Superior temporal gyrus (tissue), 1 donor: ENCODE results near the gene SLC30A1.
A peak's percentile ranks its signal among the peaks of the same experiment; 100 is the strongest.
"Not testable (repeated sequence)": the region's sequence is repeated elsewhere in the genome, so short reads cannot be mapped to it uniquely, and the experiment has no call there.

Experiments used
- DNase-seq: peaks from one replicate; pipeline ENCODE4 v3.0.0-alpha.2; 2016; ENCODE audit errors: extremely low spot score

The SLC30A1 gene

DNA sequence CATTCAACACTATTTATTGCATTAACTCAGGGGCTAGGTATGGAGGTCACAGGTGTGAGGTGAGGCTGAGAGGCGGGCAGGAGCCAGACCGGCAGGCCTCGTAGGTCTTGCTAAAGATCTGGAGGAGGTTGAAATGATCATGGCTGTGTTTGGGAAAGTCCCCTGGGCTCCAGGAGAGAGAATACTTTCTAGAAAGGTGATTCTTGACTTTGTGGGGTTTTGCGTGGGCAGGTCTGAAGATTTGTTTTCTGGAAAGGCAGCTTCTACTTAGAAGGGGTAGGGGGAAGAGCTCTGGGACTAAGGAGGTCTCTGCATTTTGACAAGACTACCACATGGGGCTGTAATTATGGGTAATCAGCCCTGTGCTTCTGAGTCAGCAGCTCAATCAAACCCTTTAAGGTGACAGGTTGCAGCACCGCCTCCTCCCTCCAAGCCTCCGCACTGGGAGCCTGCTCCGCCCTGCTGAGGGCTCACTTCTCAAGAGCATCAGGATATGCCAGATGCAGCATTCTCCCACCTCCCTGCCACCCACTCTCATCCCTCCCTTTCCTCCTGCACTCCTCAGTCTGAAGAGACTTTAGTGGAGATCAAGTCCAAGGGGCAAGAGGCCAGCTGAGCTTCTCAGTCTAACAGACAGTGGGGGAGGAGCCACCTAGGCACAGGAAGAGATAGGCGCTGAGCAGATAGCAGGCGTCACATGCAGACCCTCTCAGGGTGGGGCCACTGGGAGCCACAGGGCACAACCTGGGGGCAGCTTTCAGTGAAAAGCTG lies 30.5 kb downstream of the SLC30A1 start:
- DNase-seq: no peak

DNA sequence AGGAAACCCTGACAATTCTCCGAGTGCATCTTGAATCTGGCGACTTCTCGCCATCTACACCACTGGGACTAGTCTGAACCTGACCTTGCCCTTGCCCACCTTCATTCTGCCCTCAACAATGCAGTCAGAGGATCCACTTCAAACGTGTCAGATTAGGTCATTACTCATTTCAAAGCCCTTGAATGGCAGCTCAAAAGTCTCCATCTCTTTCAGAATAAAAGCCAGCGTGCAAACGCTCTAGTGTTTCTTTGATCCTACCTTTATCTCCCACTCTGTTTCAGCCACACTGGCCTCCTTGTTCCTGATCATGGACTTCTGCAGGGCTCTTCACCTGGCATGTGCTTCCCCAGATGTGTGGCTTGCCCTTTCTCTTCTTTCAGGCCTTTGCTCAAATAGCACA lies 31.3 kb downstream of the SLC30A1 start:
- no peak for DNase-seq

DNA sequence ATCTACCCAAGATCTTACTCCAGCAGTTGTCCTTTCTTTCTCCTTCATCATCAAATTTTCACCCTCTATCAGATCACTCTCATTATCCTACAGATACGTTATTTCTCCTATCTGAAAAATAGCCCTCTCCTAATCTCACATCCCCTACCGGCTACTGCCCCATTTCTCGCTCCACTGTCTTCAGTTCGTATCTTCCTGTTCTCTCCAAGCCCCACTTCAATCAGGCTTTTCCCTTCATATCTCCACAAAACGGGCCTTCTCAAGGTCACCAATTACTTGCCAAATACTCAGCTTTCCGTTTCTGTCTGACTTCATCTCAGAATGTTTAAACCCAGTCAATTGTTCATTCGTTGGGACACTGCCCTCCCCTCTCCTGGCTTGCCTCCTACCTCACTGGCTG lies 32.4 kb downstream of the SLC30A1 start:
- no peak for DNase-seq

DNA sequence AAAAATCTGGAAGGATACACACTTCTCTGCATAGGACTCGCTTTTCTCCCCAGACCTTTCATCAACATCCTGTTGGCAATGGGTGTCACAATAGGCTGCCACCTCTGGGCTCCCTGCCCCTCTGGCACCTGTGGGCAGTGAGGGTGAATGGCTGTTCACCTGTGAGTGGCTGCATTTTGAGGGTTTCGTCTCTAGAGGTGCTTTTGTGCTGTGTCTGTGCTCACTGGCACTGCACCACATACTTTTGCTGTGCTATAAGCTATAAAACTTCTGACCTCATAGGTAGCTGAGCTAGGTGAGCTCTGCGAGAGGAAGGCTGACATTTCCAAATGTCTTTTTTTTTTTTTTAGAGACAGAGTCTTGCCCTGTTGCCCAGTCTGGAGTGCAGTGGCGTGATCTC lies 35.9 kb downstream of the SLC30A1 start:
- no peak for DNase-seq

DNA sequence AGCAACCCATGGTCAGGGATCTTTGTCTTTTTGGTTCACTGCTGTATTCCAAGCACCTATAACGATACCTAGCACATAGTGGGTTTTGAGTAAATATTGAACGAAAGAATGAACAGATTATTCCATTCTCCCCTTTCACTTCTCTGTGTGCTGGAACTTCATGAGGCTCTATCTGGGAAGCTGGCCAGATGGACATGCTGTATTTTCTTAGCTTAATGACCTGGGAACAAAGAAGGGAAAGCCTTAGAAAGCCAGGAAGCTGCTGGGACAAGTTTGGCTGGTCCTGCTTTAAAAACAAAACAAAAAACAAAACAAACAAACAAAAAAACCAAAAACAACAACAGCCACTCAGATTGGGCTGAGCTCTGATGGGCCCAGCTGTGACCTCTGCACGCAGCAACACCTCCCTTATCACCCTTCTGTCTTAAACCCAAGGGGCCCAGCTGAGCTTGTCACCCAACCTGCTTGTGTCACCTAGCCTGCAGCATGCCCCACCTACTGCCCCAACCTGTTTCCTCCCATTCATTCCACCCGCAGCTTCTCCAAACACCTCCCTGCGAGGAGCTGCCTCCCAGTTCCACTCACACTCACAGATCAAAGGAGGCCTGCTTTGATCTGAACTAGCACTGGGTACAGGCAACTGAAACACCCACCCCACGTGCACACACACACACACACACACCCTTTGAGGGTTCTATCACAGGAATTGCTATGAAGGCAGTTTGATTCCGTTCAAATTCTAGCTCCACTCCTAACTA lies 37.1 kb downstream of the SLC30A1 start:
- no peak for DNase-seq

DNA sequence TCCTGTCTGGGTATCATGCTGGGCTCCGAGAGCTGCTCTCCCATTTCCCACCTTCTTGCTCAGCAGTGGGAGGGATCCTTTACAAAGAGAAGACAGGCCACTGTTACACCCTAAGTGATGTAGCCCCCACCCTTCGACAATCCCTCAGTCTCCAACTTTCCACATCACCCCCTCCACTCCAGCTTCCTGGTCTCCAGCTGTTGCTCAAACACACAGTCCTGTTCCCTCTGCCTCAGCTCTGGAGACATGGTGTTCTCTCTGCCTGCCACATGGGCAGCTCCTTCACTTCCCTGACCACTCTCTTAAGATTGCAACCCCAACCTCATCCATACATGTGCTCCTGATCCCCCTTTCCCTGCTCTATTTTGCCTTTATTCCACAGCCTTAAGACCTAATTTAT lies 37.7 kb downstream of the SLC30A1 start:
- no peak for DNase-seq

DNA sequence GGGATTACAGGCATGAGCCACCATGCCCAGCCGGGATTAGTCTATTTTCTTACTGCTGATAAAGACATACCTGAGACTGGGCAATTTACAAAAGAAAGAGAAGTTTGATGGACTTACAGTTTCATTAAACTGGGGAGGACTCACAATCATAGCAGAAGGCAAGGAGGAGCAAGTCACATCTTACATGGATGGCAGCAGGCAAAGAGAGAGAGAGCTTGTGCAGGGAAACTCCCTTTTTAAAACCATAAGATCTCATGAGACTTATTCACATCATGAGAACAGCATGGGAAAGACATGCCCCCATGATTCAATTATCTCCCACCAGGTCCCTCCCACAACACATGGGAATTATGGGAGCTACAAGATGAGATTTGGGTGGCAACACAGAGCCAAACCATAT lies 38.1 kb downstream of the SLC30A1 start:
- not testable (repeated sequence) for DNase-seq

DNA sequence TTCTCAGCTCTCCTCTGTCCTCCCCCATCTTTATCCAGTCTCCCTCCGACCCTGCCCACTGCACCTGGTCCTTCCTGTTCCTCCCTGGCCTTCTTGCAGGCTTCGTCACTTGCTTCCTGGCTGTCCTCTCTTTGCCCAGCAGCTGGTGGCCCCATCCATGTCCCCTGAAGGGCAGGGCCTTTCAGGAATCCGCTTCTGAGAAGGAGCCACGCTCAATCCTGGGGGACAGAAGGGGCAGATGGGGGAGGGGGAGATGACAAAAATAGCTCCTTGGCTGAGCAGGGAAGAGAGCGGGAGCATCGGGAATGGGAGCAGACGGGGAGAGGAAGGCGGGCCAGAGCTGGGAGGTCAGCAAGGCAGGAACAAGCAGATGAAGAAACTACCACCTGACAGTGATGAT lies 40.7 kb downstream of the SLC30A1 start:
- no peak for DNase-seq

DNA sequence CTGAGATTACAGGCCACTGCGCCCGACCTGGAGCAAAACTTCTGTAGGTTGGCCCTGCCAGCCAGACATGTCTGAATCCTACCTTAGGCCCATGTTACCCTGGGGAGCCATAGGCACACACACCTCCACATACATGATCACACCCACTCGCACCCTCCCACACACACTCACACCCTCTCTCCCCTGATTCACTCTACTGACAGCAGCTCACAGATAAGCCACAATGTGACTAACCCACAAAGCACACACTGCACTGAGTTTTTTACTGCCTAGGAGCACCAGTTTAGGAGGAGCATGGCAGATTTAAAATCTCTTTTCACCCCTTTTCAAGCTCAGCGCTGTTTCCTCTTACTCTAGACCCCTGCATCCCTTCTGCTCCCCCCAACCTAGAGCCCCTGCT lies 41.7 kb downstream of the SLC30A1 start:
- DNase-seq: no peak

DNA sequence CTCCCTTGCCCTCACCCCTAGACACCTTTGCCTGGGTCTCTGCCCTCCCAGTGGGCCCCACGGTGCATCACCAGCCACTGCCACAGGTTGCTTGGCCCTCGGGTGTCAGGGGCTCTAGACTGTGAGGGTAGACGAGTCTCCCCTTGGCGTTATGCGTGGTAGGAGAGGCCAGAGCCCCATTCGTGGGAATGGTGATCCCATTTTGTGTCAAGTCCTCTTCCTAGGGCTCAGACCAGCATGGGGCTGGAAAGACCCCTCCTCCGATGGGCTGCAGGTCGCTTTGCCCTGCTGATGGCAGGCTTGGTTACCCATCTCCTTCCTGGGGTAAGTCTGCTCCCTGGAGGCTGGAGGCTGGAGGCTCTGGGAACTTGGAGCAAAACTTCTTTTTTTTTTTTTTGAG lies 42.4 kb downstream of the SLC30A1 start:
- DNase-seq: no peak

DNA sequence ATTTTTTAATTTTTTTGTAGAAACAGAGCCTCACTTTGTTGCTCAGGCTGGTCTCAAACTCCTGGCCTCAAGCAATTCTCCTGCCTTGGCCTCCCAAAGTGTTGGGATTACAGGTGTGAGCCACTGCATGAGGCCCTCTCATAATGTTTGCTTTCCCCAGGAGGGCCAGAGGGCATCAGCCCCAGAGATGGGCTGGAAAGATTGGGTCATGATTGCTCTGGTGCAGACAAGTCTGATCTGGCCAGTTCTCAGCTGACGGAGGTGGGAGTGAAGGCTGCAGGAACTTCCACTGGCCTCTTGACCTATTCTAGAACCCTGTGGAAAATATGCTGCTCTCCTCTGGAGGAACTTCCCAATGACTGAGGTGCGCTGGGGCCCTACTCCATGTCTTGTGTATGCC lies 43.6 kb downstream of the SLC30A1 start:
- DNase-seq: no peak

DNA sequence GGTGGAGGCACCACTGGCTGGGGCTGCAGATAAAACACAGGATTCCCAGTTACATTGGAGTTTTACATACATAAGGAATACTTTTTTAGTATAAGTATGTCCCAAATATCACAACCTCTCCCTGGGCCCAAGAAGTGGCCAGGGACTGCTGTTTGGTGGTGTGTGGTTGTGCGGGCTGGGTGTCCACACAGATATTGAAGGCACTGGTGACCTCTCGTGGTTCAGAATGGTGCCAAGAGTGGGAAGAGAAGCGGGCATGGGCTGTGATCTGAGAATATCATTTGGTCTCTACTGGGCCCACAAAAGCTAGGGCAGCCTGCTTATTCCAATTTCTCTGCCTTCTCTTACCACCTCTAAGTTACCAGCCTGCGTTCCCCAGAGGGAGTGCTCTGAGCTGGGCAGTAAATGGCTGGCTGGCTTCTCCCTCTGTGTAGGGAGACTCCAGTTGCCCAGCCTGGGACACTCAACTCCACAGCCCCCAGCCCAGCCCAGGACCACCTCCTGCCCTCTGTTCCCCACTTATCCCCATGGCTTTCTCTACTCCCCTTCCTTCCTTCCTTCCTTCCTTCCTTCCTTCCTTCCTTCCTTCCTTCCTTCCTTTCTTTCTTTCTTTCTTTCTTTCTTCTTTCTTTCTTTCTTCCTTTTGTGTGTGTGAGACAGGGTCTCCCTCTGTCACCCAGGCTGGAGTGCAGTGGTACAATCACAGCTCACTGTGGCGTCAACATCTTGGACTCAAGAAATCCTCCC lies 44.2 kb downstream of the SLC30A1 start:
- DNase-seq: no peak

DNA sequence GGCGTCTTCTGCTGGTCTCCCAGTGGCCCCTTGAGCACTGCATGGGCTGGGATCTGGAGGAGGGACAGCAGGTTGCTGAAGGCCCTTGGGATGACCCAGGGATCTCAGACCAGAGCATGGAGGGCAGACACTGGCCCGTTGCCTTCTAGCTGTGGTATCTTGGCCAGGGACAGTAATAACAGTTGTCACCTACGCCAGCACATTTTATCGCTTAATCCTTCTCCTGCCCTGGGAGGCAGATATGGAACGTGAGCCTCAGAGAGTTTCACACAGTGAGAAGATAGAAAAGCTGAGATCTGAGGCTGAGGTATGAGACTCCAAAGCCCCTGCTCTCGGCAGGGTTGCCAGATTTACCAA lies 46.9 kb downstream of the SLC30A1 start:
- DNase-seq: no peak

DNA sequence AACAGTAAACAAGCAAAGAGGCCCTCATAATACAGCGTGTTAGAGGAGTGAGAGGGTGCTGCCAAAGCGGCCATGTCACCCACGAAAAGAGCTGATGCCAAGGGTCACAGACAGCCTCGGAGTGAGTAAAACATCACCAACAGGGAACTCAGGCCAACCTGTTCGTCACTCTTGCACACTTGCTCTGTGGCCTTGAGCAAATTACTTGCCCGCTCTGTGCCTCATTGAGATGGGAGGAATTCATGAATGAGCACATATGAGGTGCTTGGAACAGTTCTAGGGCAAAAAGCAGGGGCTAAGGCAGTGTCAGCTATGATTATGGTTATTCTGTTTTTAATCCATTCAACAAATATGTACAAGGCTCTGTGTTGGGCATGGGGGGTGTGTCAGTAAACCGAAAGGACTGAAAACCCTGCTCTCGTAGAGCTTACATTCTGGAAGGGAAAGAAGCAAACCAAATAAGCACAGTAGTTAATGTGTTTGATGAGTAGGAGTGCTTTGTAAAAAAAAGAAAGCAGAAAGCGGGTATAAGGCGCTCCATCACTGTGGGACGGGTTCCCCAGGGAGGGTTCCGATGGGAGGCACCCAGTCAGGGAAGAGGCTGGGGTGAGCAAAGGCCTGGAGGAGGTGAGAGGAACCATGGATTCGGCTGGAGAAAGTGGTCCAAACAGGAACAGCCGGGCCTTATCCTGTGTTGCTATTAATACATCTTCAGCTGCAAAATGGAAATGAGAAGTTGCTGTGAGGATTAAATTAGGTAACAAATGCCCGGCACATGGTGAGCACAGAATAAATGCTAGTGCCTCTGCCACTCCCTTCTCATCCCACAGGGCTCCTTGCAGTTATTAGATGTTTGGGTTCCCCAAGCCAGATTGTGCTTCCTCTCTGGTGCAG lies 47.5 kb downstream of the SLC30A1 start:
- DNase-seq: peak; percentile 37

DNA sequence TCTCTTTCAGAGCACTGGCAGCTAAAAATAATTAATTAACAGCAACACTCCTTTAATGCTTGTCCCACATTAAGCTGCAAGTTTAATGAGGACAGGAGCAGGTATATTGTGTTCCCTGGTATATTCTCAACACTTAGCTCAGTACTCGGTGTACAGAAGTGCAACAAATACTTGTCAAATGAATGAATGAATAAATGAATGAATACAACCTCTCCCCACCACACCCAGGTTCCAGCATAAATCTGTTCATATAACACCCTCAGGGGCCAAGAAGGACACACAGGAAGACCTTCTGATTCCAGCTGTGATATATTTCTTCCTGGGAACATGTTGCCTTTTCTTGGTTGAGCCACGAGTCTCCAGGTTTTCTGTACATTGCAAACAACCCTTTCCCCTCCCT lies 48.9 kb downstream of the SLC30A1 start:
- no peak for DNase-seq

DNA sequence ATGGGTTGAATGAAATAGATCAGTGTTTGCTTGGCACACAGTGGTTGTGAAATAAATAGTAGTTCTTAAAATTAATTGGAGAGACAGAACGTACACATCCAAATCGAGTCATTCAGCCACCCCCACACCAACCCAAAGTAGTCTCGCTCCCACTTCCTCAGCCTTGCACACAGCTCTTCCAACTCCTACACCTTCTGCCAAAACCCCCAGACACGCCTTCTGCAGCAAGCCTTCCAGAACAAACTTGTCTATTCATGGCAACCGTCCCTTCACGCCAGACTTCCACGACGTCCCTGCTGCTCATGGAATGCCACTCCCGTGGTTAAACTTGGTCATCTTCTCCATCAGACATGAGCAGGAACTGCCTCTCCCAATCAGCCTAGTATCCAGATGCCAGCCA lies 49.5 kb downstream of the SLC30A1 start:
- peak; percentile 62 for DNase-seq

DNA sequence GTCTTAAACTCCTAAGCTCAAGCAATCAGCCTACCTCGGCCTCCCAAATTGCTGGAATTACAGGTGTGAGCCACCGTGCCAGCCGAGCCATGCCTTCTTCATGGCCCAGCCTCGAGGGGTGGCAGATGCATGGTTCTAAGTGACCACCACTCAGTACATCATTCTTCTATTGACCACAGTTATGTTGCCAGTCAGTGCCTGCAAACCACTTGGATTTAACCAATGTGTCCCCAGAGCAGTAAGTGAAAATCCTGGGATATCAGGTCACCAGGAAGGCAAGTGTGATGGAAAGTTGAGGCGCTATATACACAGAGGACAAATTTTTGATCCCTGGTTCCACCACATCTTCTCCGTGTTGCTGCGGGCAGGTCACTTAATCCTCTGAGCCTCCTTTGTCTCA lies 50.0 kb downstream of the SLC30A1 start:
- DNase-seq: no peak

DNA sequence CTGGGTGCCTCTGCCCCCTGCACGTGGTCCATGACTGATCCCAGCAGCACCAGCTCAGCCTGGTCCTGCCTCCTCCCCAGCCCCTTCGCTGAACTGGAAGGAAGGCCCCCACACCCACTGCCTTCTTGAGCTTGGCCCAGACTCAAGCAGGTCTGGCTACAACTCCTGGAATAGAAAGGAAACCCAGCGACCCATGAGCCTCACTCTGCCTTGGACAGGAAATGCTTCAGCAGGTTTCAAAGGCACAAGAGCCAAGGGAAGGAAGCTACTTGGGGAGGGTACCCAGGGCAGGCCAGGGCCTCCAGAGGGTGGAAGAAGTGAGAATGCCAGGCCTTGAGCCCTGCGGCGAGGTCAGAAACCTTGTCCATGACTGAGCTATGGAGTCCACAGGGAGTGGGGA lies 51.1 kb downstream of the SLC30A1 start:
- DNase-seq: no peak

DNA sequence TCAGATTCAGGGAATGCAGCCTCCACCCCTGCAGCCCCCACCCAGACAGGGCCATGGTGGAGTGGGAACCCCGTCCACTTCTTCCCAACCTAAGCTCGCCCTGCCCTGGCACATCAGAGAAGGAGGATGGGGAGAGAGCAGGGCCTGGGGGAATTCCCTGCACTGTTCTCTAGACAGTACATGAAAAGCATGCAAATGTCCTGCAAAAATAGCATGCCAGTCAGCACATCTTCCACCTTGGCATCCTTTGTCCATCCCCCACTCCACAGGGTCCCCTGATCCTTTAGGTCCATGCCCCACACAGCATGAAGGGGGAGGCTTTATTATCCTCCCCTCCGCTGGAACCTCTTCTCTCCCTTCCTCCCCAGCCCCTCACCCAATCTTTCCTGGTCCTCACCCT lies 52.0 kb downstream of the SLC30A1 start:
- no peak for DNase-seq

DNA sequence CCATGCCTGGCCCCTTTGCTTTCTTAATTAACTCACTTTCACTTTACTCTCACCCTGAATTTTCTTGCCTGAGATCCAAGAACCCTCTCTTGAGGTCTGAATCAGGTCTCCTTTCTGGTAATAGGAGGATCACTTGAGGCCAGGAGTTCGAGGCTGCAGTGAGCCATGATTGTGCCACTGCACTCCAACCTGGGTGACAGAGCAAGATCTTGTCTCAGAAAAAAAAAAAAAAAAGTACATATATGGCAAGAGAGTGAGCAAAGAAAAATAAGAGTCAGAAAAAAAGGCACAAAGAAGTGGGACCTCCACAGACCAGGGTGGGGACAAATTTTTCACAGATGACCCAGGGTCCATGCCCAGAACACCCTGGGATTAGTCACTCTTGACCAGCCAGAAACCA lies 52.9 kb downstream of the SLC30A1 start:
- DNase-seq: no peak

DNA sequence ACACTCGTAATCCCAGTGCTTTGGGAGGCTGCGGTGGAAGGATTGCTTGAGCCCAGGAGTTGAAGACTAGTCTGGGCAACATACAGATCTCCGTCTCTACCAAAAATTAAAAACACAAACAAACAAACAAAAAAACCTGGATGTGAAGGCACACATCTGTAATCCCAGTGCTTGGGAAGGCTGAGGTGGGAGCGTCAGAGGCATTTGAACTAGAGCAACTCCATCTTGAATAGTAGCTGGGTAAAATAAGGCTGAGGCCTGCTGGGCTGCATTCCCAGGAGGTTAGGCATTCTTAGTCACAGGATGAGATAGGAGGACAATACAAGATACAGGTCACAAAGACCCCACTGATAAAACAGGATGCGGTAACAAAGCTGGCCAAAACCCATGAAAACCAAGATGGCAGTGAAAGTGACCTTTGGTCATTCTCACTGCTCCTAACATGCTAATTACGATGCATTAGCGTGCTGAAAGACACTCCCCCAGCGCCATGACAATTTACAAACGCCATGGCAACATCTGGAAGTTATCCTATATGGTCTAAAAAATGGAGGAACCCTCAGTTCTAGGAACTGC lies 53.8 kb downstream of the SLC30A1 start:
- no peak for DNase-seq
